AG09309 (cell line): ENCODE results near the gene NXT1.

Experiments used
- DNase-seq: peaks from one replicate; pipeline ENCODE4 v3.0.0-alpha.2; 2010; ENCODE audit warnings: low read depth
- H3K4me3 ChIP-seq: 2 replicates; pipeline ENCODE4 v1.5.1; 2011; ENCODE audit warnings: mild to moderate bottlenecking, low read depth, low read length, moderate library complexity; ENCODE audit not compliant: control insufficient read depth
- TF ChIP-seq, protein P1 (sequence below): IDR thresholded peaks from 2 replicates; pipeline ENCODE4 v1.5.1; 2011; ENCODE audit warnings: mild to moderate bottlenecking, low read depth, low read length, inconsistent platforms; ENCODE audit not compliant: insufficient read depth, control insufficient read depth; ENCODE audit errors: missing control alignments

Gene NXT1

DNA sequence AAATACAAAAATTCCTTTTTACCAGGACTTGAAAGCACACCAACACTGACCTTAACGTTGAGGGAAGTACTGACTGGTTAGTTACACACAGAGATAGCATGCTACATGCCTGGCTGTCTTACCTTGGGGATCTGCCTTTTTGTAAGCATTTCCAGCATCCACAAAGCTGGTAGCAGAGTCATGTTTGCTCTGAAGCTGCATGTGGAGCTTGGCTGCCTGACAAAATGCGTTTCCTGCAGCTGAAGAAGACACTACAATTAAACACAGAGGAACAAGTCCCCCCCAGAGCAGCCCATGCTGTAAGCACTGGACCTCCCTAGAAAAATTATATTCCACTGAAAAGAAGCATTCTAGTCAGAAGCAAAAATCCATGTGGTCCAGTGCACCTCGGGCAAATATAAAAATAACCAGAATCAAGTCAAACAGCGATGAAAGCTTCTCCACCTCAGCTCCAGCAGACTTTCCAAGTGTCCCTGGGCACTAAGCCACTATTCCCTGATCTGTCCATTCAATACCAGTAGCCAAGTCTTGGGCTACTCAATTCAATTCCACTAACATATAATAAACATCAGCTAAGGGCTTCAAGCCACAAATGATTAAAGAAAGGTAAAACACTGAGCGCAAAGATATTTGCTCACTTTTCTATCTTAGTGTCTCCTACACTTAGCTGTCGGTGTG, 46.5 kb downstream of the NXT1 start:
- DNase-seq, result no peak
- TF ChIP-seq, protein P1, sequence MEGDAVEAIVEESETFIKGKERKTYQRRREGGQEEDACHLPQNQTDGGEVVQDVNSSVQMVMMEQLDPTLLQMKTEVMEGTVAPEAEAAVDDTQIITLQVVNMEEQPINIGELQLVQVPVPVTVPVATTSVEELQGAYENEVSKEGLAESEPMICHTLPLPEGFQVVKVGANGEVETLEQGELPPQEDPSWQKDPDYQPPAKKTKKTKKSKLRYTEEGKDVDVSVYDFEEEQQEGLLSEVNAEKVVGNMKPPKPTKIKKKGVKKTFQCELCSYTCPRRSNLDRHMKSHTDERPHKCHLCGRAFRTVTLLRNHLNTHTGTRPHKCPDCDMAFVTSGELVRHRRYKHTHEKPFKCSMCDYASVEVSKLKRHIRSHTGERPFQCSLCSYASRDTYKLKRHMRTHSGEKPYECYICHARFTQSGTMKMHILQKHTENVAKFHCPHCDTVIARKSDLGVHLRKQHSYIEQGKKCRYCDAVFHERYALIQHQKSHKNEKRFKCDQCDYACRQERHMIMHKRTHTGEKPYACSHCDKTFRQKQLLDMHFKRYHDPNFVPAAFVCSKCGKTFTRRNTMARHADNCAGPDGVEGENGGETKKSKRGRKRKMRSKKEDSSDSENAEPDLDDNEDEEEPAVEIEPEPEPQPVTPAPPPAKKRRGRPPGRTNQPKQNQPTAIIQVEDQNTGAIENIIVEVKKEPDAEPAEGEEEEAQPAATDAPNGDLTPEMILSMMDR, result no peak
- no peak overlapping the region for H3K4me3 ChIP-seq

DNA sequence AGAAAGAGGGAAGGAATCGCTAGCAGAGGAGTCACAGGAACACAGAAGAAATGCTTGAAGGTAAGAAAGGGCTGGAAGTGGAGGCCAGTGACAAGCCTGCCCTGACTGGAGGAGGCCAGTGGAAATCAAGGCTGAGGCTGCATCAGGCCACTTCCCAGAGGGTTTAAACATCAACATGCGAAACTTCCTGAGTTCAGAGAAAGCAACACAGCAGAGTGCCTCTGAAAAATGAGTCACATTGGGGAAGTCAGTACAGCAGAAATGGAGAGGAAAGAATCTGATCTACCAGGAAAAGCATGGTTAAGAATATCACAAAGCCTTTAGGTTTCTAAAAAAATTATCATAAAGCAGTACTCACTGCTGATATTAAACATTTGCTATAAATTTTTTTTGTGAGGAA, 47.4 kb downstream of the NXT1 start:
- no peak for DNase-seq
- no peak overlapping the region for H3K4me3 ChIP-seq
- TF ChIP-seq, protein P1, result no peak

DNA sequence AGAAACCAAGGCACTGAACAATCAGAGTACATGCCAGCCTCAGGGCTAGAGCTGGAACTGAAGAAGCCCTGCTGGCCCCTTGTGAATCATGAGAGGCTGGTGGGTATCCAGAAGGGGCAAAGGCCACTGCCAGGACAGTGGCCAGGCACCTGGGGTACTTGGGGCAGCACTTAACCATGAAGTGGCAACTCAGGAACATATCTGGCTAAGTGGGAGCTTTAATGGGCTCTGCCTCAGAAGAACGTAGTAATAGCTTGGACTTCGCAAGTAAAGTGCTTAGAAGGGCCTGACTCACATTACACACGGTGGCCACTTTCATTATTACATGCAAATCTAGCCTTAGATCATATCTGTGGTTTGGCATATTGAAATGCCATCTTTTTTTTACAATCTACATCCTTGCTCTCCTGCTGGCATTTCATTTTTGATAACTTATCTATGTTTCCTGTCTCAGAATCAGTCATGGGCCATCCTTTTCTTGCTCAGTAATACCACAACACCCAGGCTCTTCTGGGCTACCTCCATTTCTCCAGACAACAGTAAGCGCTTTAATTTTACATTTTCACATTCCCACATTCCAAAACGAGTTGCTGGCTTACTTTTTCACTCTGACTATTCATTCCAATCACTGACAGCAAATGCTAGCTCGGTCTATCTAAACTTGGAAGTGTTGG, 49.1 kb downstream of the NXT1 start:
- TF ChIP-seq, protein P1, result peak; percentile 30
- DNase-seq, result peak; percentile 54

DNA sequence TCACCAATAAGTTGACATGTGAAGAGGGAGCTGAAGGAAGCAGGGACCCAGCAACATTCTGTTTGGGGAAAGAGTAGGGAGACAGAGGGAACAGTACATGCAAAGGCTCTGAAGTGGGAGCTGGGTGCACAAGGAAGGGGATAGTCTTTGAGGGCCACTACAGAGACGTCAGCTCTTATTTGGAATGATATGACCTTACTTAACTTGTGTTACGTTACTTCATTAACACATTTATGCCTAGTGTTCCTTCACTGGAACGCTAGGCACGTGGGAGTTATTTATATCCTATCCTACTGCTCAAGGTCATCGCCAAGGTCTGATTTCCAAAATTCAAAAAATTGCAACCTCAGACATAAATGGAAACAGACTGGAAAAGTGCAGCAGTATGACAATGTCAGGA, 50.5 kb downstream of the NXT1 start:
- no peak overlapping the region for H3K4me3 ChIP-seq
- TF ChIP-seq, protein P1, result no peak
- no peak for DNase-seq

More for the DNA sequence above, 49.1 kb downstream of the NXT1 start:
- no peak overlapping the region for H3K4me3 ChIP-seq

DNA sequence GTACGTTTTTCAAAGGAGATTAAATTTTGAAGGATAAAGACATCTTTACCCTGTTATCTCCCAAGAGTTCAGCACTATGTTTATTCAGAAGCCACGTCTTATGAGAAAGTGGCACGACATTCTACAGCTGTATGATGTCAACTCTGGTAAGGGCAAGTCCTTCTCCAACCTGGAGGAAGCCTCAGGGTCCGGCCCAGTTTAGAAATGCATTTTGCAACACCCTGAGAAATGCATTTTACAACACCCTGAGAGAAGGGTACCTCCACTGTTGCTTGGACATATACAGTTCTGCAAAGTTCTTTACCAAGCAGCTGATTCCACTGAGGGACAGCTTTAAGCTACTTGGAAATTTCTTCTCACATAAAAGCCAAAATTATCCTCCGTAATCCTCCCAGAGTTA, 53.2 kb downstream of the NXT1 start:
- no peak for DNase-seq
- TF ChIP-seq, protein P1, result no peak
- no peak overlapping the region for H3K4me3 ChIP-seq

DNA sequence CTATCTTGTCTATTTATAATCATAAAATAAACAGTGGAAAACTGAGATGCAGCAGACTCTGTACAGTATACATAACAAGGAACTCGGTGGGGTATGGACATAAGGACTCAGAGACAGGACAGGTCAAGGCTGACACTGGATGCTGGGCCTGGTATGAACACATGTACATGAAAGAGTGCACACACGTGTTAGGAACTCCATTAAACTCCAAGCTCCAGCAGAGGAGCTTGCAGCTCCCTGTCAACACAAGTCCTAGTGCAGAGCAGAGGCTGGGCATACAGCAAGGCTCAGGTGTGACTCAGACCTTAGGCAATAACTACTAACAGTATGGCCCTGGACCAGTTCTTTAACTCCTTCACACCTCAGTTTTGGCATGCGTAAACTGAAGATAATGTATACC, 53.6 kb downstream of the NXT1 start:
- no peak overlapping the region for H3K4me3 ChIP-seq
- TF ChIP-seq, protein P1, result no peak
- no peak for DNase-seq
